ENCODE measurements around the gene SOS1. TPM values are rescaled to one million over a fixed set of nuclear protein-coding genes. Genes with fewer than 3 reads are reported as not detected.
A peak's percentile ranks its signal among the peaks of the same experiment; 100 is the strongest.

The SOS1 gene
- total RNA-seq, 1 donor from 2014 or later, result 28.5 TPM

- Mint-ChIP-seq H3K27me3 (ENCODE audit: insufficient read depth, low read depth) (peaks cover 2% of the 10 kb centered on the region), H3K36me3 (no peaks in the 10 kb centered on the region), H3K9me3 (no peaks in the 10 kb centered on the region), H3K27ac (no peak overlapping the region), H3K4me3 (no peak overlapping the region), H3K4me1 (no peaks in the 10 kb centered on the region)
- Histone ChIP-seq H3K79me2 (ENCODE audit: low read depth) (no peaks in the 10 kb centered on the region), H3K9me3 (ENCODE audit: low read depth) (no peaks in the 10 kb centered on the region), H2AFZ (replicated peaks) (no peak overlapping the region), H3K9ac (no peak overlapping the region), H3F3A (ENCODE audit: low read depth) (no peaks in the 10 kb centered on the region), H3K4me1 (no peaks in the 10 kb centered on the region), H3K4me2 (no peak overlapping the region), H3K27me3 (no peaks in the 10 kb centered on the region), H4K20me1 (ENCODE audit: low read depth) (no peaks in the 10 kb centered on the region), H3K4me3 (no peak overlapping the region), H3K27ac (no peak overlapping the region), H3K36me3 (no peaks in the 10 kb centered on the region)
- TF ChIP-seq CTCF (IDR thresholded peaks at IDR 0.05) (no peak), EZH2phosphoT487 (IDR thresholded peaks at IDR 0.05) (no peak), EZH2 (IDR thresholded peaks at IDR 0.05) (no peak)
- no peak for DNase-seq (ENCODE audit: low spot score)
Observed at GRCh38 chr2:39145906-39146421, 25.1 kb upstream of the SOS1 start.

- Histone ChIP-seq H4K20me1 (ENCODE audit: low read depth) (no peaks in the 10 kb centered on the region), H3F3A (ENCODE audit: low read depth) (no peaks in the 10 kb centered on the region), H3K4me2 (no peak overlapping the region), H3K9me3 (ENCODE audit: low read depth) (no peaks in the 10 kb centered on the region), H3K27ac (no peak overlapping the region), H3K4me3 (no peak overlapping the region), H3K27me3 (no peaks in the 10 kb centered on the region), H3K9ac (no peak overlapping the region), H3K79me2 (ENCODE audit: low read depth) (no peaks in the 10 kb centered on the region), H3K36me3 (no peaks in the 10 kb centered on the region), H3K4me1 (no peaks in the 10 kb centered on the region), H2AFZ (replicated peaks) (no peak overlapping the region)
- Mint-ChIP-seq H3K9me3 (no peaks in the 10 kb centered on the region), H3K27ac (no peak overlapping the region), H3K27me3 (ENCODE audit: insufficient read depth, low read depth) (peaks cover 2% of the 10 kb centered on the region), H3K4me1 (no peaks in the 10 kb centered on the region), H3K36me3 (no peaks in the 10 kb centered on the region), H3K4me3 (no peak overlapping the region)
- TF ChIP-seq EZH2phosphoT487 (IDR thresholded peaks at IDR 0.05), result no peak
- TF ChIP-seq EZH2 (IDR thresholded peaks at IDR 0.05), result no peak
- TF ChIP-seq CTCF (IDR thresholded peaks at IDR 0.05), result no peak
- DNase-seq (ENCODE audit: low spot score), result no peak
Observed at GRCh38 chr2:39144416-39144815, 23.6 kb upstream of the SOS1 start.

GRCh38 chr2:39142904-39143605 is 22.2 kb upstream of the SOS1 start:
- Mint-ChIP-seq H3K9me3 (no peaks in the 10 kb centered on the region), H3K27me3 (ENCODE audit: insufficient read depth, low read depth) (peaks cover 2% of the 10 kb centered on the region), H3K27ac (no peak overlapping the region), H3K36me3 (no peaks in the 10 kb centered on the region), H3K4me1 (no peaks in the 10 kb centered on the region), H3K4me3 (no peak overlapping the region)
- H3K79me2 ChIP-seq (ENCODE audit: low read depth), result no peaks in the 10 kb centered on the region
- H2AFZ ChIP-seq (replicated peaks), result no peak overlapping the region
- H3K9ac ChIP-seq, result no peak overlapping the region
- H3K4me3 ChIP-seq, result no peak overlapping the region
- TF ChIP-seq EZH2 (IDR thresholded peaks at IDR 0.05), result no peak
- peak overlapping the region; percentile 13 for H3K27ac ChIP-seq
- H3K27me3 ChIP-seq, result no peaks in the 10 kb centered on the region
- H3K36me3 ChIP-seq, result no peaks in the 10 kb centered on the region
- no peak overlapping the region for H3K4me2 ChIP-seq
- DNase-seq (ENCODE audit: low spot score), result no peak
- H3F3A ChIP-seq (ENCODE audit: low read depth), result no peaks in the 10 kb centered on the region
- H3K4me1 ChIP-seq, result no peaks in the 10 kb centered on the region
- H3K9me3 ChIP-seq (ENCODE audit: low read depth), result no peaks in the 10 kb centered on the region
- no peaks in the 10 kb centered on the region for H4K20me1 ChIP-seq (ENCODE audit: low read depth)

Measured in neural progenitor cell (in vitro differentiated cells).